GM21576 (cell line): ENCODE results near the gene AURKAIP1.
"Not testable (repeated sequence)": the region's sequence is repeated elsewhere in the genome, so short reads cannot be mapped to it uniquely, and the experiment has no call there.

Experiments used
- ATAC-seq: cut with Tn5 transposase; IDR thresholded peaks from one replicate; pipeline ENCODE4 v1.9.1; 2021; ENCODE audit warnings: mild to moderate bottlenecking, moderate library complexity; ENCODE audit not compliant: unreplicated experiment

Gene AURKAIP1

DNA sequence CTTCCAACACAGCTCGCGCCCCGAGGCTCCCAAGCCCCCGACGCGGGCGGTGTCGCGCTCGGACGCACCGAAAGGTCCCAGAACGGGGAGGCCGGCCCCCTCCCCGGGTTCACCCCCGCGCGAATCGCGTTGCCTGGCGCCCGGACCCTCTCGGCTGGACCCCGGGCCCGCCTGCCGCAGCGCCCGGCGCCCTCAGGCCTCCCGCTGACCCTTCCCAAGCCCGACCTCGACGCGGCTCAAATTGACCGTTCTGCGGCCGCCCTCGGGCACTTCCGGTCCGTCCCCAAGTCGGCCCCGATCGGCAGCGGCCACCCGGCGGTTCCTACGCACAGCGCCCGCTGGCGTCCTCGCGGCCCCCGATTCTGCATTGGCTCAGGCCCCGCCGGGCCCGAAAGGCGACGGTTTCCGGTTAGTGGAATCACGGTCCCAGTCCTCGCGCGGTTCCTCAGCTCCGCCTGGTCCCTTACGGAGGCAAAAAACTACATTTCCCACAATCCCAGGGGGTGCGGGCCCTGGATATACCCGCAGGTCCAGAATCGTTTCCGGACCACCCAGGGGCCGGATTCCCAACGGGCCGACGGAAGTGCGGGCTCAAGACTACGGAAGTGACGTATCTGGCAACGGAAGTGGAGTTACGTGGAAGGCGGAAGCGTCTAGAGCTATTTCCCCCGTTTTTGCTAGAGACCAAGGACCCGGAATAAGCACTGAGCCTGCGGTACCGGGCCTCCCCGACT is at the start of gene AURKAIP1:
TSS of gene AURKAIP1 (minus strand) at position 279 of the 734 bp plus-strand sequence. CDS start 451 bp downstream, outside the sequence.
- peak; percentile 84 for ATAC-seq

DNA sequence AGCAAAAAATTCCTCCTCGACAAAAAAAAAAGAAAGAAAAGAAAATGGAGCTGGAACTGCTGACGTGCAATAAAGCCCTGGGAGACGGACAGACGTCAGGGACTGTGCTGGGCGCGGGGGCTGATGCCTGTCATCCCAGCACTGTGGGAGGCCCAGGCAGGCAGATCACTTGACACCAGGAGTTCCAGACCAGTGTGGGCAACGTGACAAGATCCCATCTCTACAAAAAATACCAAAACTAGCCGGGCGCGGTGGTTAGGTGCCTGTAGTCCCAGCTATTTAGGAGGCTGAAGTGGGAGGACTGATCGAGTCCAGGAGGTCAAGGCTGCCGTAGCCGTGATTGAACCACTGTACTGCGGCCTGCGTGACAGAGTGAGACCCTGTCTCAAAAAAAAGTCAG is 49.7 kb upstream of the AURKAIP1 start:
- ATAC-seq = no peak

DNA sequence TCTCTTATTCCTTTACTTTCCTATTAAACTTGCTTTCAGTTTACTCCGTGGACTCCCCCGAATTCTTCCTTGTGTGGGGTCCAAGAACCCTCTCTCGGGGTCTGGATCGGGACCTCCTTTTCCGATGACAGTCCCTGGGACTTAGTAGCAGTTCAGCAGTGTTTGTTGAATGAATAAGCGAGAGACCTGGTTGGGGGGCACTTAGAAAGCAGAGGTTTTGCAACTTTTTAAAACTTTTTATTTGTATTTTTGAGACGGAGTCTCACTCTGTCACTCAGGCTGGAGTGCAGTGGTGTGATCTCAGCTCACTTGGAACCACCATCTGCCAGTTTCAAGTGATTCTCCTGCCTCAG is 48.2 kb upstream of the AURKAIP1 start:
- no peak for ATAC-seq

DNA sequence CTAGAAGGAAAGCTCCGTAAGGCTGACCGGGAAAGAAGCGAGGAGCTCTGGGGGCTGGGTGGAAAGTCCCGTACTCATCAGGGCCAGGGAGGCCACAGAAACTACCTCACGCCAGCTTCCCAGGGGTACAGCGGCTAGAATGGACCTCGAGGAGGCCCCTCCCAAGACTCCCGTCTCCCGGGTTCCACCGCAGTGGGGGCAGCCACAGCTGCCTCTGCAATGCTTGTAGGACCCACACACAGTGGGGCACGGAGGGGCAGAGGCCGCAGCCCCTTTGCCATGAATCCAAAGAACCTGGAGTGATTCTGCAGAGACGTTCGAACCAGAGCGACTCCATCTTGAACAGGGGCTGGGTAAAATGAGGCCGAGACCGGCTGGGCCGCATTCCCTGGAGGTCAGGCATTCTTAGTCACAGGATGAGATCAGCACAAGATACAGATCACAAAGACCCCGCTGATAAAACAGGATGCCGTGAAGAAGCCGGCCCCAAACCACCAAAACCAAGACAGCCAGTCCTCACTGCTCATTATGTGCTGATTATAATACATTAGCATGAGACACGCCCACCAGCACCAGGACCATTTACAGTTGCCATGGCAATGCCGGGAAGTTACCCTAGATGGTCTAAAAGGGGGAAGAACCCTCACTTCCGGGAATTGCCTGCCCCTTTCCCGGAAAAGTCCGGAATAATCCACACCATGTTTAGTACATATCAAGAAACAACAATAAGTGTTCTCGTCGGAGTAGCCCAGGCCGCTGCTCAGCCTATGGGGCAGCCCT is 47.6 kb upstream of the AURKAIP1 start:
- no peak for ATAC-seq

DNA sequence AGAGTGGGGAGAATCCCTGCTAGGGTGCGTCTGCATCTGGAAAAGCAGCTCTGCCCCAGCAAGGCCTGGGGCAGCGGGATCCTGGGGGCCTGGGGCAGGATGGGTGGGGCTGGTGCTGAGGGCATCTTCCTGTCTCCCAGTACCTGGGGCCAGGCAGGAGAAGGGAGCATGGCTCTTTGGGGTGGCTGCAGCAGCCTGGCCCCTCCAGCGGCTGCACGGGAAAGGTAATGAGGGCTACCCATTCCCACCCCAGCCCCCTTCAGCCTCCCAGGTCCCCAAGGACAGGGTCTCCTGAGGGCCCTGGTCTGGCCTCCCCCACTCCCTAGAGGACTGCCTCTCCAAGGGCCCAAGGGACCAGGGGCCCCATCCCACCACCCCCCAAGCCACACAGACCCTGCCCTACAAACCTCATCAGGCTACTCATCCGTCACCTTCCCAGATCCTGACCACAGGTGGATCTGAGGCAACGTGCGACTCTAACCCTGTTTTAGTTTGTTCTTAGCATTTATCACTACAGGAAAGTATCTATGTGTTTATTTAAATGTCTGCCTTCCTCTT is 47.0 kb upstream of the AURKAIP1 start:
- ATAC-seq = no peak

- ATAC-seq = no peak
These were observed 46.3 kb upstream of the AURKAIP1 start, which contains the start of gene ANKRD65 for GRCh38 chr1:1421147-1421906. ANKRD65 (minus strand) TSS chr1:1421276; CDS start chr1:1421005, 271 bp downstream.

DNA sequence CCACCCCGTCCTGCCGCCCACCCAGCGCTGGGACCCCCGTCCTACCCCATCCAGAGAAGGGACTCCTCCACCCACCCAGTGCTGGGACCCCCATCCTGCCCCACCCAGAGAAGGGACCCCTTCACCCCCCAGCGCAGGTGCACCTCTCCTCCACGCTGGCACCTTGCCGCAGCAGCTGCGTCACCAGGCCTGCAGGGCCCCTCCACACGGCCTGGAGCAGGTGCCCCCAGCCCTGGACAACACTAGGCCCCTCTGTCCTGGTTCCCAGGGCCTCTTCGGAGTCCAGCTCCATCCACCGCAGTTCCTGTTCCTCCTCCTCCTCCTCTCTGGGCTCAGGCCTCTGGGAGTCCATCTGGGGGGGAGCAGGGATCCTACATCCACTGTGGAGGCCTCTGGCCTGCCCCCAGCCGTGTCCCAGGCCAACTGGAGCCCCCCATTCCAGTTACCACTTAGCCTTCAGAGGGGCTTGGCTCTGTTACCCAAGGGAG is 45.7 kb upstream of the AURKAIP1 start:
- ATAC-seq = no peak

DNA sequence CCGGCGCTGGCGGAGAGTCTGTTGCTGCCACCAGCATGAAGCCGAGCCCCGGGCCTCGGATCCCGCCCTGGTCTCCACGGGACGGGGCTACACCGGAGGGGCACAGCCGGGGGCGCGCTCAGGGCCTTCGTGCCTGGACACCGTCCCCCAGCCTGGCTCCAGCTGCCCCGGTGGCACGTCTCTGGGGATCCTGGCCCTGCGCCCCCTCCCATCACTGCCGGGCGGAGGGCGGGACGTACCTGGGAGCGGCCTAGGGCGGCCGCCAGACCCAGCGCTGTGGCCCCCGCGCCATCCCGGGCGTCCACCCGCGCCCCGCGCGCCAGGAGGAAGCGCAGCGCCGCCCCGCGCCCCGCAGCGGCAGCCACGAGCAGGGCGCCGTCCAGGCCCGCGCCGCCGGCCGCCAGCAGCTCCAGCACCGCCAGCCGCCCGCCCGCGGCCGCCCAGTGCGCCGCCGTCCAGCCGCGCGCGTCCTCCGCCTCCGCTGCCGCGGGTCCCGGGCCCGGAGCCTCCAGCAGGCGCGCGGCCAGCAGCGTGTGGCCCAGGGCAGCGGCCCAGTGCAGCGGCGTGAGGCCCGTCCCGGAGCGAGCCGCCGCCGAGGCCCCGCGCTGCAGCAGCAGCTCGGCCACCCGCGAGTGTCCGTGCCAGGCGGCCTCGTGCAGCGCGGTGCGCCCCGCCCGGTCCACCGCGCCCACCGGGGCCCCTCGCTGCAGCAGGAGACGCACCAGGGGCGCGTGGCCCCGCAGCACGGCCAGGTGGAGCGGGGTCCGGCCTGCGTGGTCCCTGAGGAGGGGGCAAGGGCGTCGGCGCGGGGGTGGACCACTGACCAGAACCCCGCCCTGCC is 45.0 kb upstream of the AURKAIP1 start:
- no peak for ATAC-seq

DNA sequence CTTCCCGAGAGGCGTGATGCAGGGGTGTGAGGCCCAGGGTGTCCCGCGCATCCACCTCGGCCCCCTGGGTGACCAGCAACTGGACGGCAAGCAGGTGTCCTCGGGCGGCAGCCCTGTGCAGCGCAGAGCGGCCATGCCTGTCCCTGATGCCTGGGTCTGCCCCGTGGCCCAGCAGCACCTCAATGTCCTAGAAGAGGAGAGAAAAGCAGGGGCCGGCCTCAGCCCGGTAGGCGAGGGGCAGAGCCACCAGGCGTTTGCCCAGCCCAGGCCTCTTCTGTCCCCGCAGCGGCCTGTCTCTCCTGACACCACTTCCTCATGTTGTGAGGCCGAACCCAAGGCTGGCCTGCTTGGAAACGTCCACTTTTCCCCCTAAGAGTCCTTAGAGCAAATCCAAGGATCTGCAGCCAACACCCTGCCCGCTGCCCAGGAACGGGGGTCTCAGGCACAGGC is 44.4 kb upstream of the AURKAIP1 start:
- no peak for ATAC-seq

- no peak for ATAC-seq
These were observed 43.7 kb upstream of the AURKAIP1 start for GRCh38 chr1:1418464-1419362.

DNA sequence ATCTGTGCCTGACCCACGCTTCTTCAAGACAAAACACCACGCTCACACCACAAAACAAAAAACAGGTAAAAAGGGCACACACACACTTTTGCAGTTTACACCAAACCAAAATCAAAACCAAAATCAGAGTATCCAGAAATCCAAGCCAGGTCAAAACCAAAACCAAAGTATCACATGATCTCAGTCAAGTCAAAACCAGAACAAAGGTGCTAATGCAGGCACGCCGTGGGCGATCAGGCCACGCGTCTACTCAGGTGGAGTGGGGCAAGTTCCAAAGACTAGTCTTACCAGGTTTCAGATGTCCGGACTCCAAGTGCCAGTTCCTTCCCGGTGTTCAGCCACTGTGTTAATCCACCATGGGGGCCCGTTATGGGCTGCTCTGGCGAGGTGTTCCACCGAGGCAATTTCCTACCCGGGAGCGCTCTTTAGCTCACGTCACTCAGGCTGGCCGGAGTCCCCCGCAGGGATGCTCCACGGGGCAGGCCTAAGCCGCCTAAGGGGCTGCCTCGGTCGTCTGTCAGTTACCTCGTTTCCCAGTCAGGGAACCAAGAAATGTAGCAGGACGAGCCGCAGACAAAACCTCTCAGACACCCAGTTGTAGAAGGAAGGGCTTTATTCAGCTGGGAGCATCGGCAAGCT is 42.9 kb upstream of the AURKAIP1 start:
- ATAC-seq = not testable (repeated sequence)

GRCh38 chr1:1417396-1417795 is 42.4 kb upstream of the AURKAIP1 start:
- not testable (repeated sequence) for ATAC-seq

GRCh38 chr1:1415751-1416150 is 40.7 kb upstream of the AURKAIP1 start:
- no peak for ATAC-seq

GRCh38 chr1:1412311-1412902 is 37.4 kb upstream of the AURKAIP1 start:
- not testable (repeated sequence) for ATAC-seq

GRCh38 chr1:1411626-1412025 is 36.6 kb upstream of the AURKAIP1 start:
- no peak for ATAC-seq

- not testable (repeated sequence) for ATAC-seq
These were observed 35.2 kb upstream of the AURKAIP1 start for GRCh38 chr1:1410238-1410637.

DNA sequence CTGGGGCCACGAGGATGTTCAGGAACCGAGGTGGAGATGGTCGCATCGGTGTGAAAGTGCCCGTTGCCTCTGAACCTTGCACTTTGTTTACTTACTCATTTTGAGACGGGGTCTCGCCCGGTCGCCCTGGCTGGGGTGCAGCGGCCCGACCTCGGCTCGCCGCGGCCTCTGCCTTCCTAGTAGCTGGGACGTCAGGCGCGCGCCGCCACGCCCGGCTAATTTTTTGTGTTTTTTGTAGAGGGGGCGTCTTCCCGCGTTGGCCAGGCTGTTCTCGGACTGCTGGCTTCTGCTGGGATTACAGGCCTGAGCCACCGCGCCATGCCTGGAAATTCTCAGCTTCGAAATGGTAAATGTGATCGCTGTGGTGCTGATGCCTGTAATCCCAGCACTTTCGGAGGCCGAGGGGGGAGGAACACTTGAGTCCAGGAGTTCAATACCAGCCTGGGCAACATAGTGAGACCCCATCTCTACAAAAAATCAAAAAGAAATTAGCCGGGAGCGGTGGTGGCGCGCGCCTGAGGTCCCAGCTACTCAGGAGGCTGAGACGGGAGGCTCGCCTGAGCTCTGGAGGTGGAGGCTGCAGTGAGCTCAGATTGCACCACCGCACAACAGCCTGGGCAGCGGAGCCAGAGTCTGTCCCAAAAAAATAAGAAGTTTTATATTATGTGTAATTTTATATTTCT is 32.8 kb upstream of the AURKAIP1 start:
- peak; percentile 21 for ATAC-seq
